Panc1 (cell line): ENCODE data around the gene TPST2. TPM values are rescaled to one million over a fixed set of nuclear protein-coding genes. Genes with fewer than 3 reads are reported as not detected.

Experiments used
- ATAC-seq: fragments of 200-7000 bp; cut with Tn5 transposase; 2 replicates; pipeline ENCODE4 v1.9.1; 2020; ENCODE audit warnings: mild to moderate bottlenecking, moderate library complexity
- BruUV-seq: library from RNA; stranded (reverse); fragments of 400-500 nt; replicated peaks from 2 replicates; lab custom pipeline; 2021; lab: Mats Ljungman, UMichigan
- CTCF ChIA-PET: fragments of 300-600 bp; sonication (Branson Sonifier 250); formaldehyde crosslinking; loops from one replicate; lab custom pipeline; 2022; ENCODE audit warnings: antibody characterized with exemption; lab: Charles Lee
- POLR2A ChIA-PET: fragments of 300-600 bp; sonication (Branson Sonifier 250); formaldehyde crosslinking; loops from one replicate; lab custom pipeline; 2022; ENCODE audit warnings: antibody characterized with exemption; lab: Charles Lee
- DNase-seq: peaks from one replicate; pipeline ENCODE4 v3.0.0-alpha.2; 2010; ENCODE audit warnings: low read depth, low spot score
- H3K27ac ChIP-seq: 2 replicates; pipeline ENCODE4 v1.5.1; 2011; ENCODE audit warnings: mild to moderate bottlenecking, low read length, inconsistent platforms
- H3K27me3 ChIP-seq: fragments of 200-500 bp; sonication (Bioruptor generic); 2 replicates; pipeline ENCODE4 v1.6.0; 2014; ENCODE audit warnings: low read length, inconsistent platforms; ENCODE audit not compliant: control insufficient read depth, insufficient read depth
- H3K36me3 ChIP-seq: fragments of 200-500 bp; sonication (Bioruptor generic); 2 replicates; pipeline ENCODE4 v1.5.1; 2014; ENCODE audit warnings: inconsistent platforms, mild to moderate bottlenecking, low read length, moderate library complexity; ENCODE audit not compliant: control insufficient read depth, insufficient read depth
- H3K4me1 ChIP-seq: 2 replicates; pipeline ENCODE4 v1.5.1; 2011; ENCODE audit warnings: inconsistent platforms, mild to moderate bottlenecking, low read length, moderate library complexity; ENCODE audit not compliant: control insufficient read depth, insufficient read depth
- H3K4me3 ChIP-seq, 2 experiments: 2 replicates each; pipeline ENCODE4 v1.5.1; 2011 to 2012; ENCODE audit warnings: low read depth in 2 of 2, low read length in 2 of 2, mild to moderate bottlenecking in 2 of 2, inconsistent platforms in 1 of 2, moderate library complexity in 1 of 2
- H3K9me3 ChIP-seq: fragments of 200-500 bp; sonication (Bioruptor generic); 2 replicates; pipeline ENCODE4 v1.5.1; 2014; ENCODE audit warnings: low read depth, mild to moderate bottlenecking, inconsistent platforms, low read length, moderate library complexity; ENCODE audit not compliant: control insufficient read depth, insufficient read depth
- CTCF ChIP-seq: fragments of 450-650 bp; IDR thresholded peaks from 2 replicates; pipeline ENCODE4 v1.5.1; 2017; ENCODE audit warnings: mild to moderate bottlenecking
- POLR2AphosphoS5 ChIP-seq: IDR thresholded peaks from 2 replicates; pipeline ENCODE4 v1.6.1; 2012; ENCODE audit warnings: mild to moderate bottlenecking, low read depth, low read length, moderate library complexity
- REST ChIP-seq, 2 experiments: IDR thresholded peaks; 2 replicates each; pipeline ENCODE4 v1.6.1; 2011 to 2012; ENCODE audit warnings: low read depth in 2 of 2, control low read depth in 1 of 2, low read length in 1 of 2, mild to moderate bottlenecking in 1 of 2, moderate library complexity in 1 of 2; ENCODE audit not compliant: insufficient read depth in 1 of 2
- SIN3A ChIP-seq: IDR thresholded peaks from 2 replicates; pipeline ENCODE4 v1.6.1; 2012; ENCODE audit warnings: low read depth, mild to moderate bottlenecking, low read length, moderate library complexity, borderline replicate concordance; ENCODE audit not compliant: insufficient read depth
- TCF7L2 ChIP-seq: IDR thresholded peaks from 2 replicates; pipeline ENCODE4 v1.6.1; 2011; ENCODE audit warnings: mild to moderate bottlenecking, low read depth, low read length, inconsistent platforms
- in situ Hi-C: cut with HindIII; loops from 2 replicates; pipeline ENCODE4 v1.10.0; 2016; ENCODE audit warnings: low sequenced_read_pairs, low pct_unique_long_range_greater_than_20kb
- intact Hi-C: fragments of 100-400 bp; cut with micrococcal nuclease; formaldehyde crosslinking; loops from one replicate; pipeline ENCODE4 v1.10.0; 2022; ENCODE audit not compliant: unreplicated experiment
- total RNA-seq: library from RNA; stranded (reverse); gene quantifications from one replicate; pipeline ENCODE4 v1.2.1, GENCODE V29; 2021; ENCODE audit not compliant: unreplicated experiment

Gene TPST2
- total RNA-seq, 1 experiment from 2014 or later = 7.1 TPM

GRCh38 chr22:26564181-26564580, 25.8 kb downstream of the TPST2 start:
- ChIA-PET CTCF (no interaction called here), POLR2A (no interaction called here)
- H3K36me3 ChIP-seq = no peaks in the 10 kb centered on the region
- ATAC-seq = no peak
- intact Hi-C loops (no loop called here), in situ Hi-C loops (no loop called here)
- no peaks in the 10 kb centered on the region for H3K27me3 ChIP-seq
- no peaks in the 10 kb centered on the region; the same call in 1 of the 2 replicates for H3K4me1 ChIP-seq
- TF ChIP-seq POLR2AphosphoS5 (no peak), CTCF (no peak), SIN3A (no peak), TCF7L2 (no peak), REST (IDR thresholded peaks at IDR 0.05; ENCODE audit: insufficient read depth in 1 of 2, low read depth in 2 of 2, low read length in 1 of 2) (no peak)
- H3K4me3 ChIP-seq = no peak overlapping the region
- no TSS peak for BruUV-seq
- no peak for DNase-seq
- H3K27ac ChIP-seq = no peak overlapping the region
- no peaks in the 10 kb centered on the region for H3K9me3 ChIP-seq

- no peaks in the 10 kb centered on the region for H3K36me3 ChIP-seq
- no TSS peak for BruUV-seq
- H3K4me1 ChIP-seq = no peaks in the 10 kb centered on the region
- H3K27ac ChIP-seq = no peak overlapping the region
- no peak overlapping the region for H3K4me3 ChIP-seq
- intact Hi-C loops (no loop called here), in situ Hi-C loops (no loop called here)
- ChIA-PET CTCF (no interaction called here), POLR2A (no interaction called here)
- ATAC-seq (no peak), DNase-seq (no peak)
- no peak for TF ChIP-seq POLR2AphosphoS5
- no peak for TF ChIP-seq TCF7L2
- TF ChIP-seq SIN3A = no peak
- no peak for TF ChIP-seq REST (IDR thresholded peaks at IDR 0.05; ENCODE audit: insufficient read depth in 1 of 2, low read depth in 2 of 2, low read length in 1 of 2)
- no peak for TF ChIP-seq CTCF
- H3K9me3 ChIP-seq = no peaks in the 10 kb centered on the region
- H3K27me3 ChIP-seq = no peaks in the 10 kb centered on the region
Observed at GRCh38 chr22:26563022-26563421, 26.9 kb downstream of the TPST2 start.
